Dendritic cell treated with granulocyte-macrophage colony-stimulating factor and Interleukin-4, amounts not matched to agents 40 ng/mL and 50 ng/mL, for 4 days (primary cell): ENCODE measurements around the gene TAF7.
"Not testable (repeated sequence)": the region's sequence is repeated elsewhere in the genome, so short reads cannot be mapped to it uniquely, and the experiment has no call there.

Experiments used
- H3K27ac Mint-ChIP-seq: one replicate; pipeline ENCODE4 v1.8.0; 2022; ENCODE audit warnings: mild to moderate bottlenecking, mixed read lengths
- H3K27me3 Mint-ChIP-seq: one replicate; pipeline ENCODE4 v1.8.0; 2022; ENCODE audit warnings: mild to moderate bottlenecking, mixed read lengths
- H3K36me3 Mint-ChIP-seq: one replicate; pipeline ENCODE4 v1.8.0; 2022; ENCODE audit warnings: low read depth, mixed read lengths
- H3K4me1 Mint-ChIP-seq: one replicate; pipeline ENCODE4 v1.8.0; 2022; ENCODE audit warnings: low read depth, mixed read lengths
- H3K4me3 Mint-ChIP-seq: one replicate; pipeline ENCODE4 v1.8.0; 2022; ENCODE audit warnings: mild to moderate bottlenecking, moderate library complexity, mixed read lengths
- H3K9me3 Mint-ChIP-seq: one replicate; pipeline ENCODE4 v1.8.0; 2022; ENCODE audit warnings: mixed read lengths
- intact Hi-C: fragments of 100-400 bp; cut with micrococcal nuclease; formaldehyde crosslinking; loops from one replicate; pipeline ENCODE4 v1.15.0; 2022

TAF7 gene

DNA sequence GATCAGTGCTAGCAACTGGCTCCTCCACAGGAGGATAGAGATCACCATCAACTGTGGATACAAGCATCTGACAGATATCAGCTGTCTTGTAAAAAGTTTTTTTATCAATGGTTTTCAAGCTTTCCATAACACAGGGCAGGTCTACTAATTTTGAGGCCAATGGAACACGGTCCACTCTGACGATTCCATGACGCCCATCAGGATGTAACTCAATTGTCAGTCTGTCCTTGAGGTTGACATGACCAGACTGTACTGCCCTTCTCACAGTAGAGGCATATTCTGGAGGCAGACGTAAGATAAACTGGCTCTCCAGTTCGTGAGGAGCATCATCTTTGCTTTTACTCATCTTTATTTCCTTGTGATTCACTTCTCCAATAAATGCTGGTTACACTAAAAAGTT is 885 bp downstream of the TAF7 start:
- intact Hi-C loops = loop anchor here (10.0 kb wide), 4 partner anchors 55 to 555 kb away; partner anchors contain the start of genes PCDHGA10 and PCDHGB7
- peaks cover 18% of the 10 kb centered on the region for H3K4me1 Mint-ChIP-seq
- H3K9me3 Mint-ChIP-seq = peaks cover 69% of the 10 kb centered on the region
- H3K27ac Mint-ChIP-seq = peak overlapping the region; percentile 100
- H3K4me3 Mint-ChIP-seq = peak overlapping the region; percentile 99
- peaks cover 6% of the 10 kb centered on the region for H3K27me3 Mint-ChIP-seq
- H3K36me3 Mint-ChIP-seq = peaks cover 52% of the 10 kb centered on the region

DNA sequence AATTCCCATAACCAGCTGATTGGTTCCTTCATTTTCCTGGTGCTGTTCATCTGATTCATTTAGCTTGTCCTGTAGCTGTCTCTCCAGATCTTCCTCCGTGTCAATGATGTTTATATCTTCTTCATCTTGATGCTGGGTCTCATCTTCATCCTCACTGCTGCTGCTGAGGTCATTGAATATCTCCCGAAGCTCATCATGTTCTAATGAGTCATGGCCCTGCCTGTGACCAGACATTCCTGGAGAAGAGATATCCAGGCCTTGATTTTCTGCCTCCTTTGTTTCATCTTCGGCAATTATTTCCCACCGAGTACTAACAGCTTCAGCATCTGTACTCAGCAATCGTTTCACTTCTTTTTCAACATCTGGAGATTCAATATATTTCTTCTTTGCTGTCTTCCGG is 1.4 kb downstream of the TAF7 start:
- intact Hi-C loops = loop anchor here (10.0 kb wide), 2 partner anchors 54 to 554 kb away; no protein-coding TSS in a partner anchor
- H3K4me3 Mint-ChIP-seq = no peak overlapping the region
- H3K4me1 Mint-ChIP-seq = peaks cover 18% of the 10 kb centered on the region
- peaks cover 52% of the 10 kb centered on the region for H3K36me3 Mint-ChIP-seq
- peaks cover 69% of the 10 kb centered on the region for H3K9me3 Mint-ChIP-seq
- H3K27me3 Mint-ChIP-seq = peaks cover 6% of the 10 kb centered on the region
- no peak overlapping the region for H3K27ac Mint-ChIP-seq

DNA sequence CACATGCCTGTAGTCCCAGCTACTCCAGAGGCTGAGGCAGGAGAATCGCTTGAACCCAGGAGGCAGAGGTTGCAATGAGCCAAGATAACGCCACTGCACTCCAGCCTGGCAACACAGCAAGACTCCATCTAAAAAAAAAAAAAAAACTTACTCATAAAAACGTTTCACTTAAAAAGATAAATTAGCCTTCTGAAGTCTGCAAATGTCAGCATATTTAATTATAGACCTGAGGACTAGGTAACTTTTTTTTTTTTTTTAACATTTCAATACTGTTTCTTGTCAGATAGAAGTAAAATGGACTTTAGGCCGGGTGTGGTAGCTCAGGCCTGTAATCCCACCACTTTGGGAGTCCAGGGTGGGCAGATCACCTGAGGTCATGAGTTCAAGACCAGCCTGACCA is 3.6 kb downstream of the TAF7 start:
- Mint-ChIP-seq H3K36me3 (peaks cover 64% of the 10 kb centered on the region), H3K4me1 (peaks cover 18% of the 10 kb centered on the region), H3K9me3 (peaks cover 83% of the 10 kb centered on the region)
- intact Hi-C loops = loop anchor here (10.0 kb wide), 2 partner anchors 52 to 552 kb away; no protein-coding TSS in a partner anchor
- not testable (repeated sequence) for H3K27ac Mint-ChIP-seq, H3K4me3 Mint-ChIP-seq, H3K27me3 Mint-ChIP-seq

DNA sequence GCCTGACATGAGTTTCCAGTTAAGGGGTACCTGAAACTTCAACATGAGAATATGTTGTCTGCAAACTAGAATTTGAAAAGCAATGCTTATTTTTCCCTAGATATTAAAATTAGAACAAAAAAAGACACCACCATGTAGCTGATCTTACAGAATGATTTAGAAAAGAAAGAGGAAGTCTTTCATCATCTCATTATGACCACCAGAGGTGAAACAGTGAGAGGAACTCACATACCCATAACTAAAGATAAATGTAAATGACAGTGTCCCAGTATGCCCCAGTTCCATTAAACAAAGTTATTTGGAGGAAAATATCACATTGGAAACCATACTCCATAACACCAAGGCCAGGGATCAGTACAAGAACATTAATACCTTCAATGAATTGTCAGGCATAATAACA is 6.9 kb downstream of the TAF7 start:
- no peak overlapping the region for H3K4me3 Mint-ChIP-seq
- intact Hi-C loops = loop anchor here (10.0 kb wide), 2 partner anchors 49 to 549 kb away; no protein-coding TSS in a partner anchor
- peaks cover 39% of the 10 kb centered on the region for H3K36me3 Mint-ChIP-seq
- H3K27ac Mint-ChIP-seq = no peak overlapping the region
- H3K9me3 Mint-ChIP-seq = peaks cover 81% of the 10 kb centered on the region
- H3K4me1 Mint-ChIP-seq = peaks cover 7% of the 10 kb centered on the region
- no peaks in the 10 kb centered on the region for H3K27me3 Mint-ChIP-seq

- H3K27me3 Mint-ChIP-seq = no peaks in the 10 kb centered on the region
- no peaks in the 10 kb centered on the region for H3K4me1 Mint-ChIP-seq
- H3K4me3 Mint-ChIP-seq = no peak overlapping the region
- H3K27ac Mint-ChIP-seq = no peak overlapping the region
- H3K9me3 Mint-ChIP-seq = peaks cover 93% of the 10 kb centered on the region
- intact Hi-C loops = no loop called here
- peaks cover 15% of the 10 kb centered on the region for H3K36me3 Mint-ChIP-seq
Measured at GRCh38 chr5:141306630-141307029, 14.0 kb downstream of the TAF7 start.

GRCh38 chr5:141303756-141304155 is 16.8 kb downstream of the TAF7 start, which contains the start of gene SLC25A2:
Gene SLC25A2, minus strand, starts transcription at chr5:141304049. Its CDS starts 184 bp downstream, at chr5:141303865.
- no peak within 1 kb of the TSS for H3K27ac Mint-ChIP-seq
- H3K9me3 Mint-ChIP-seq = peaks cover 95% of the 10 kb centered on the region
- no peak within 1 kb of the TSS for H3K4me3 Mint-ChIP-seq
- H3K27me3 Mint-ChIP-seq = no peaks in the 10 kb centered on the region
- intact Hi-C loops = no loop called here
- peaks cover 11% of the 10 kb centered on the region for H3K36me3 Mint-ChIP-seq
- H3K4me1 Mint-ChIP-seq = no peaks in the 10 kb centered on the region

- Mint-ChIP-seq H3K4me3 (no peak overlapping the region), H3K4me1 (no peaks in the 10 kb centered on the region), H3K36me3 (peaks cover 18% of the 10 kb centered on the region), H3K9me3 (peaks cover 97% of the 10 kb centered on the region), H3K27ac (no peak overlapping the region), H3K27me3 (no peaks in the 10 kb centered on the region)
- intact Hi-C loops = no loop called here
Measured at GRCh38 chr5:141298376-141298775, 22.2 kb downstream of the TAF7 start.

DNA sequence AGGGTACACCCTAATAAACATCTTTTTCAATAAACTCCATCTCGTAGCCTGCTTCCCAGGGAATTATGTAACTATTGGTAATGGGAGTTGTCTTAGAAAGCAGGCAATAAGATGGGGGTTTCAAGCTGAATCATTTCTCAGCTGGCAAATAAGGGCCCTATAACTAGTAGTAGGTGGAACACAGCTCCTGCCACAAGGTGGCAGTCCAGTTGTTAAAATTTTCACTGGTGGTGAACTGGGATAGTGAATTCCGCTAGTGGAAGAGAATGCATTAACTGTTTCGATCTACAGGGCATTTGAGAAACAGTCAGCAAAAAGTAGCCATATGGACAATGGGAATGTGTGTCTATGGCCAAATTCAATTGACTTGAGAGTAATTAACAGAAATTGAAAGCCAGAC is 47.7 kb downstream of the TAF7 start:
- Mint-ChIP-seq H3K9me3 (peaks cover 100% of the 10 kb centered on the region), H3K27ac (no peak overlapping the region), H3K27me3 (no peaks in the 10 kb centered on the region), H3K4me3 (no peak overlapping the region), H3K36me3 (no peaks in the 10 kb centered on the region), H3K4me1 (no peaks in the 10 kb centered on the region)
- intact Hi-C loops = no loop called here

GRCh38 chr5:141269195-141269594 is 51.4 kb downstream of the TAF7 start:
- Mint-ChIP-seq H3K27me3 (no peaks in the 10 kb centered on the region), H3K4me3 (no peak overlapping the region), H3K4me1 (no peaks in the 10 kb centered on the region), H3K36me3 (no peaks in the 10 kb centered on the region), H3K9me3 (peaks cover 100% of the 10 kb centered on the region), H3K27ac (no peak overlapping the region)
- intact Hi-C loops = loop anchor here (10.0 kb wide), 1 partner anchor 46 kb away; no protein-coding TSS in a partner anchor
